PC-3 (cell line): Measurements from ENCODE around the gene SGCD. TPM values are rescaled to one million over a fixed set of nuclear protein-coding genes. Genes with fewer than 3 reads are reported as not detected.

Source experiments
- ATAC-seq: fragments of 200-7000 bp; cut with Tn5 transposase; 2 replicates; pipeline ENCODE4 v1.9.1; 2020; ENCODE audit warnings: mild to moderate bottlenecking, moderate library complexity
- BruUV-seq: library from RNA; stranded (reverse); fragments of 400-500 nt; replicated peaks from 2 replicates; lab custom pipeline; 2021; lab: Mats Ljungman, UMichigan
- CTCF ChIA-PET: fragments of 300-600 bp; sonication (Branson Sonifier 250); formaldehyde crosslinking; loops from one replicate; lab custom pipeline; 2022; ENCODE audit warnings: antibody characterized with exemption; lab: Charles Lee
- POLR2A ChIA-PET: fragments of 300-600 bp; sonication (Branson Sonifier 250); formaldehyde crosslinking; loops from one replicate; lab custom pipeline; 2022; ENCODE audit warnings: antibody characterized with exemption; ENCODE audit not compliant: unreplicated experiment; lab: Charles Lee
- DNase-seq: peaks from one replicate; pipeline ENCODE4 v3.0.0-alpha.2; 2015
- H2AFZ ChIP-seq: fragments of 300-600 bp; sonication (generic); 2 replicates; pipeline ENCODE4 v1.6.0; 2016; ENCODE audit warnings: antibody characterized with exemption, low read length
- H3F3A ChIP-seq: fragments of 300-600 bp; sonication (generic); one replicate; pipeline ENCODE4 v1.6.0; 2017; ENCODE audit warnings: antibody characterized with exemption, low read length, control low read depth, mild to moderate bottlenecking; ENCODE audit not compliant: unreplicated experiment
- H3K27ac ChIP-seq: fragments of 300-600 bp; sonication (generic); 2 replicates; pipeline ENCODE4 v1.5.1; 2016; ENCODE audit warnings: mild to moderate bottlenecking, low read length
- H3K27me3 ChIP-seq: fragments of 300-600 bp; sonication (generic); 2 replicates; pipeline ENCODE4 v1.6.1; 2016; ENCODE audit warnings: low read length, mixed read lengths
- H3K36me3 ChIP-seq: fragments of 300-600 bp; sonication (generic); 2 replicates; pipeline ENCODE4 v1.6.1; 2016; ENCODE audit warnings: low read depth, mixed run types, low read length, mixed read lengths
- H3K4me1 ChIP-seq: fragments of 300-600 bp; sonication (generic); 2 replicates; pipeline ENCODE4 v1.5.1; 2016; ENCODE audit warnings: low read length; ENCODE audit not compliant: insufficient read depth
- H3K4me2 ChIP-seq: fragments of 300-600 bp; sonication (generic); 2 replicates; pipeline ENCODE4 v1.6.0; 2016; ENCODE audit warnings: low read length
- H3K4me3 ChIP-seq: fragments of 300-600 bp; sonication (generic); 2 replicates; pipeline ENCODE4 v1.5.1; 2016; ENCODE audit warnings: mild to moderate bottlenecking, low read length, mixed read lengths
- H3K79me2 ChIP-seq: fragments of 300-600 bp; sonication (generic); 2 replicates; pipeline ENCODE4 v1.6.1; 2017; ENCODE audit warnings: low read length, mixed read lengths
- H3K9ac ChIP-seq: fragments of 300-600 bp; sonication (generic); 2 replicates; pipeline ENCODE4 v1.6.0; 2016; ENCODE audit warnings: mild to moderate bottlenecking, low read length
- H3K9me2 ChIP-seq: fragments of 300-600 bp; sonication (generic); replicated peaks from 2 replicates; pipeline ENCODE4 v1.6.1; 2016; ENCODE audit warnings: mixed run types, low read length, mixed read lengths
- H3K9me3 ChIP-seq: fragments of 300-600 bp; sonication (generic); 2 replicates; pipeline ENCODE4 v1.6.1; 2016; ENCODE audit warnings: low read length, mixed read lengths
- H4K20me1 ChIP-seq: fragments of 300-600 bp; sonication (generic); 2 replicates; pipeline ENCODE4 v1.6.1; 2016; ENCODE audit warnings: low read length, mixed read lengths
- EZH2 ChIP-seq: fragments of 300-600 bp; sonication (generic); IDR thresholded peaks from one replicate; pipeline ENCODE4 v1.6.1; 2017; ENCODE audit warnings: antibody characterized with exemption, mild to moderate bottlenecking, low read length; ENCODE audit not compliant: unreplicated experiment
- EZH2phosphoT487 ChIP-seq: fragments of 300-600 bp; sonication (generic); IDR thresholded peaks from 2 replicates; pipeline ENCODE4 v1.6.1; 2018; ENCODE audit warnings: mild to moderate bottlenecking, antibody characterized with exemption, low read length, borderline replicate concordance
- intact Hi-C: fragments of 100-400 bp; cut with micrococcal nuclease; formaldehyde crosslinking; loops from 2 replicates; pipeline ENCODE4 v1.9.0; 2023
- total RNA-seq: library from RNA; depleted of rRNA; stranded (reverse); fragments of >200 nt; gene quantifications from 2 replicates; pipeline ENCODE4 v1.2.3, GENCODE V29; 2014
- TF ChIP-seq, protein P1 (sequence below): fragments of 300-600 bp; sonication (generic); conservative IDR thresholded peaks from 2 replicates; pipeline ENCODE4 v1.5.1; 2017; ENCODE audit warnings: antibody characterized with exemption, low read depth, mild to moderate bottlenecking, low read length

SGCD gene
- total RNA-seq, 1 experiment from 2014 or later: 0.15 TPM

- H3K9ac ChIP-seq: no peak overlapping the region
- no peaks in the 10 kb centered on the region for H4K20me1 ChIP-seq
- H3K4me1 ChIP-seq: no peaks in the 10 kb centered on the region
- peaks cover 4% of the 10 kb centered on the region; the same call in 1 of the 2 replicates for H3K9me3 ChIP-seq
- intact Hi-C loops: no loop called here
- no peak overlapping the region for H3K4me2 ChIP-seq
- DNase-seq (no peak), ATAC-seq (no peak)
- no peaks in the 10 kb centered on the region for H3K79me2 ChIP-seq
- ChIA-PET CTCF (no interaction called here), POLR2A (no interaction called here)
- no peak overlapping the region for H2AFZ ChIP-seq
- H3K9me2 ChIP-seq: no peaks in the 10 kb centered on the region
- H3K36me3 ChIP-seq: no peaks in the 10 kb centered on the region
- no peak for TF ChIP-seq EZH2
- no peaks in the 10 kb centered on the region for H3F3A ChIP-seq
- H3K4me3 ChIP-seq: no peak overlapping the region
- BruUV-seq: no TSS peak
- H3K27me3 ChIP-seq: no peaks in the 10 kb centered on the region
- H3K27ac ChIP-seq: no peak overlapping the region
Observed at GRCh38 chr5:156528673-156529072, 201.7 kb downstream of the SGCD start.

DNA sequence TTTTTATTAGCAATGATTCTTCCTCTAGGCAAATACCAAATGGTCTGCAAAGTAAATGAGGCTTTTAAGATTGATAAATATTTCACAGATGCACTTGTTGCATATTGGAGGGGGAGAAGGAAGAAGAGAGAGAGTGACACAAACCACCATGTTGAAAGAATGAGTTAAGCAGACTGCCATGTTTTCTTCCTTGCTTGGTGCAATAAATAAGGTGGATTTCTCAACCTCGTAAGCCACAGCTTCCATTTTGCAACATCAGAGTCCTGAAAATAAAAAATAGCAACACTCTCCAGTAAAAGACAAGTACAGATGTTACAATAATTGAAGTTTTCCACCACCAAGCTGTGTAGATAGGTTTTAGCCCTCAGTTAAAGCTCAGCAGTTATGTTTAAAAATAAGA, 202.9 kb downstream of the SGCD start:
- BruUV-seq: no TSS peak

DNA sequence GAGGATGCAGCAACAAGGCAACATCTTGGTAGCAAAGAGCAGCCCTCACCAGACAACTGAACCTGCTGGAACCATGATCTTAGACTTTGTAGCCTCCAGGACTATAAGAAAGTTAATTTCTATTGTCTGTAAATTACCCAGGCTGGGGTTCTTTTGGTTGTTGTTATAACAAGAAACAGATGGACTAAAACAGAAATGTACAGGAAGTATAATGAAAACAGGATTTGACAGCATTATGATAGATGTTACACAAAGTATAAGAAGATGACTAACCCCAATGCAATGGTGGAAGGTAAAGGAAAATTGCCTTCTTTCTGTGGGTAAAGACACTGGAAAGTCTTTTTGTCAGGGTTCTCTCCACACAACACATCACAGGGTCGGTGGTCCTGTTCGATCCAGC, 204.2 kb downstream of the SGCD start:
- H3K9me3 ChIP-seq: peaks cover 4% of the 10 kb centered on the region; the same call in 1 of the 2 replicates
- ChIA-PET CTCF (no interaction called here), POLR2A (no interaction called here)
- no peak overlapping the region for H3K4me2 ChIP-seq
- H3K9ac ChIP-seq: no peak overlapping the region
- H4K20me1 ChIP-seq: no peaks in the 10 kb centered on the region
- H3K4me3 ChIP-seq: no peak overlapping the region
- H3K9me2 ChIP-seq: no peaks in the 10 kb centered on the region
- DNase-seq (no peak), ATAC-seq (no peak)
- no peak overlapping the region for H3K27ac ChIP-seq
- no peaks in the 10 kb centered on the region for H3K36me3 ChIP-seq
- H2AFZ ChIP-seq: no peak overlapping the region
- no TSS peak for BruUV-seq
- no peaks in the 10 kb centered on the region for H3K79me2 ChIP-seq
- no peaks in the 10 kb centered on the region for H3K27me3 ChIP-seq
- intact Hi-C loops: no loop called here
- H3K4me1 ChIP-seq: no peaks in the 10 kb centered on the region
- no peaks in the 10 kb centered on the region for H3F3A ChIP-seq
- TF ChIP-seq EZH2phosphoT487: no peak
- TF ChIP-seq EZH2: no peak
- TF ChIP-seq, protein P1, sequence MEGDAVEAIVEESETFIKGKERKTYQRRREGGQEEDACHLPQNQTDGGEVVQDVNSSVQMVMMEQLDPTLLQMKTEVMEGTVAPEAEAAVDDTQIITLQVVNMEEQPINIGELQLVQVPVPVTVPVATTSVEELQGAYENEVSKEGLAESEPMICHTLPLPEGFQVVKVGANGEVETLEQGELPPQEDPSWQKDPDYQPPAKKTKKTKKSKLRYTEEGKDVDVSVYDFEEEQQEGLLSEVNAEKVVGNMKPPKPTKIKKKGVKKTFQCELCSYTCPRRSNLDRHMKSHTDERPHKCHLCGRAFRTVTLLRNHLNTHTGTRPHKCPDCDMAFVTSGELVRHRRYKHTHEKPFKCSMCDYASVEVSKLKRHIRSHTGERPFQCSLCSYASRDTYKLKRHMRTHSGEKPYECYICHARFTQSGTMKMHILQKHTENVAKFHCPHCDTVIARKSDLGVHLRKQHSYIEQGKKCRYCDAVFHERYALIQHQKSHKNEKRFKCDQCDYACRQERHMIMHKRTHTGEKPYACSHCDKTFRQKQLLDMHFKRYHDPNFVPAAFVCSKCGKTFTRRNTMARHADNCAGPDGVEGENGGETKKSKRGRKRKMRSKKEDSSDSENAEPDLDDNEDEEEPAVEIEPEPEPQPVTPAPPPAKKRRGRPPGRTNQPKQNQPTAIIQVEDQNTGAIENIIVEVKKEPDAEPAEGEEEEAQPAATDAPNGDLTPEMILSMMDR: no peak

More for the DNA sequence above, 202.9 kb downstream of the SGCD start:
- no peaks in the 10 kb centered on the region for H3K27me3 ChIP-seq
- H4K20me1 ChIP-seq: no peaks in the 10 kb centered on the region
- CTCF ChIA-PET: no interaction called here
- H3K9ac ChIP-seq: no peak overlapping the region
- intact Hi-C loops: no loop called here
- H3K4me1 ChIP-seq: no peaks in the 10 kb centered on the region
- POLR2A ChIA-PET: no interaction called here
- DNase-seq (no peak), ATAC-seq (no peak)
- peaks cover 4% of the 10 kb centered on the region; the same call in 1 of the 2 replicates for H3K9me3 ChIP-seq
- no peaks in the 10 kb centered on the region for H3K79me2 ChIP-seq
- no peak overlapping the region for H3K27ac ChIP-seq
- no peak overlapping the region for H3K4me2 ChIP-seq
- no peak overlapping the region for H3K4me3 ChIP-seq
- H3K36me3 ChIP-seq: no peaks in the 10 kb centered on the region
- H3F3A ChIP-seq: no peaks in the 10 kb centered on the region
- no peaks in the 10 kb centered on the region for H3K9me2 ChIP-seq
- no peak overlapping the region for H2AFZ ChIP-seq
- TF ChIP-seq EZH2phosphoT487 (no peak), EZH2 (no peak)
- TF ChIP-seq, protein P1: no peak
